HepG2 (cell line): Measurements from ENCODE around the gene RPLP1. TPM values are rescaled to one million over a fixed set of nuclear protein-coding genes. Genes with fewer than 3 reads are reported as not detected.

Experiments
- ARID5B ChIP-seq: IDR thresholded peaks from 2 replicates; pipeline ENCODE4 v1.4.0; 2020; ENCODE audit warnings: mild to moderate bottlenecking, missing genetic modification reagents
- CC2D1A ChIP-seq: sonication (generic); formaldehyde crosslinking; IDR thresholded peaks from 2 replicates; pipeline ENCODE4 v1.8.1; 2023; ENCODE audit warnings: mild to moderate bottlenecking, missing genetic modification reagents
- CREBL2 ChIP-seq: sonication (generic); formaldehyde crosslinking; IDR thresholded peaks from 2 replicates; pipeline ENCODE4 v1.8.1; 2023; ENCODE audit warnings: missing genetic modification reagents, mild to moderate bottlenecking, borderline replicate concordance
- FOXC1 ChIP-seq: sonication (generic); formaldehyde crosslinking; IDR thresholded peaks from 2 replicates; pipeline ENCODE4 v1.8.0; 2022; ENCODE audit warnings: mild to moderate bottlenecking, missing genetic modification reagents, borderline replicate concordance
- GATA4 ChIP-seq: sonication (generic); IDR thresholded peaks from 2 replicates; pipeline ENCODE4 v1.6.1; 2016; ENCODE audit warnings: antibody characterized with exemption, low read depth, borderline replicate concordance
- HOXA3 ChIP-seq: sonication (generic); formaldehyde crosslinking; IDR thresholded peaks from 2 replicates; pipeline ENCODE4 v1.5.0; 2020; ENCODE audit warnings: missing genetic modification reagents
- MAZ ChIP-seq, 2 experiments: sonication (generic) in 1 of 2; formaldehyde crosslinking in 1 of 2; IDR thresholded peaks; 2 replicates each; pipeline versions ENCODE4 v1.5.0 to v1.6.1; 2012 to 2020; ENCODE audit warnings: low read depth in 2 of 2, mild to moderate bottlenecking in 2 of 2, borderline replicate concordance in 1 of 2, improper control_type of control experiment in 1 of 2, low read length in 1 of 2, missing genetic modification reagents in 1 of 2, moderate library complexity in 1 of 2
- MIER3 ChIP-seq: IDR thresholded peaks from 2 replicates; pipeline ENCODE4 v1.6.1; 2016; ENCODE audit warnings: missing compliant biosample characterization, borderline replicate concordance
- MIXL1 ChIP-seq: IDR thresholded peaks from 2 replicates; pipeline ENCODE4 v1.6.1; 2016
- NFE2L1 ChIP-seq: sonication (generic); formaldehyde crosslinking; IDR thresholded peaks from 2 replicates; pipeline ENCODE4 v1.4.0; 2020; ENCODE audit warnings: missing genetic modification reagents, mild to moderate bottlenecking, borderline replicate concordance
- PREB ChIP-seq: sonication (generic); formaldehyde crosslinking; IDR thresholded peaks from 2 replicates; pipeline ENCODE4 v1.4.0; 2020; ENCODE audit warnings: missing genetic modification reagents
- RFX3 ChIP-seq: IDR thresholded peaks from 2 replicates; pipeline ENCODE4 v1.6.1; 2016; ENCODE audit warnings: missing biosample characterization, missing genetic modification reagents
- RFXAP ChIP-seq: sonication (generic); formaldehyde crosslinking; IDR thresholded peaks from 2 replicates; pipeline ENCODE4 v1.4.0; 2020; ENCODE audit warnings: missing genetic modification reagents, borderline replicate concordance
- SMARCE1 ChIP-seq: fragments of 450-650 bp; IDR thresholded peaks from 2 replicates; pipeline ENCODE4 v1.6.1; 2017; ENCODE audit warnings: borderline replicate concordance
- THAP11 ChIP-seq: IDR thresholded peaks from 2 replicates; pipeline ENCODE4 v1.6.1; 2016; ENCODE audit warnings: missing biosample characterization, missing genetic modification reagents
- ZHX1 ChIP-seq: sonication (generic); formaldehyde crosslinking; IDR thresholded peaks from 2 replicates; pipeline ENCODE4 v1.8.1; 2022; ENCODE audit warnings: low read depth, mild to moderate bottlenecking, missing genetic modification reagents
- ZNF10 ChIP-seq: sonication (generic); formaldehyde crosslinking; IDR thresholded peaks from 2 replicates; pipeline ENCODE4 v1.4.0; 2020; ENCODE audit warnings: mild to moderate bottlenecking, low read depth, missing genetic modification reagents, borderline replicate concordance
- ZNF430 ChIP-seq: sonication (generic); formaldehyde crosslinking; IDR thresholded peaks from 2 replicates; pipeline ENCODE4 v1.9.0; 2021; ENCODE audit warnings: mild to moderate bottlenecking, missing genetic modification reagents
- ZNF576 ChIP-seq: sonication (generic); formaldehyde crosslinking; IDR thresholded peaks from 2 replicates; pipeline ENCODE4 v1.4.0; 2020; ENCODE audit warnings: mild to moderate bottlenecking, missing genetic modification reagents
- ZNF589 ChIP-seq: sonication (generic); formaldehyde crosslinking; conservative IDR thresholded peaks from 2 replicates; pipeline ENCODE4 v1.8.0; 2022; ENCODE audit warnings: mild to moderate bottlenecking, moderate library complexity, missing genetic modification reagents
- ZNF709 ChIP-seq: sonication (generic); formaldehyde crosslinking; IDR thresholded peaks from 2 replicates; pipeline ENCODE4 v1.5.0; 2020; ENCODE audit warnings: mild to moderate bottlenecking, missing genetic modification reagents
- ZNF766 ChIP-seq: sonication (generic); formaldehyde crosslinking; IDR thresholded peaks from 2 replicates; pipeline ENCODE4 v1.5.0; 2020; ENCODE audit warnings: missing genetic modification reagents, borderline replicate concordance
- polyA plus RNA-seq, 8 experiments: library from polyadenylated mRNA; depleted of rRNA in 3 of 8; stranded (reverse) in 7 of 8; unstranded in 1 of 8; fragments of >200 nt; fragmentation: Illumina TruSeq in 4 of 8; extraction: Trizol in 4 of 8; gene quantifications; 2 replicates each; pipeline versions ENCODE4 v1.2.1 to v1.2.3, GENCODE V29; 2011 to 2016; ENCODE audit warnings: low read depth in 4 of 8, missing spikeins in 1 of 8, mixed read lengths in 1 of 8; ENCODE audit not compliant: insufficient read depth in 1 of 8
- total RNA-seq, 5 experiments: library from RNA; depleted of rRNA; stranded (reverse); fragments of >200 nt; fragmentation: Illumina TruSeq; extraction: Trizol; gene quantifications; 2 replicates each; pipeline ENCODE4 v1.2.3, GENCODE V29; 2016; ENCODE audit warnings: low read depth in 1 of 5

RPLP1 gene
- total and polyA plus RNA-seq, 2 of the 13 experiments (the other 11 are each of a cell fraction or from before 2014, with no cell fraction given): 817 to 929 TPM

- TF ChIP-seq ARID5B (CRISPR knock-in tag): no peak
- no peak for TF ChIP-seq ZNF10 (CRISPR knock-in tag)
- TF ChIP-seq ZNF766 (CRISPR knock-in tag): no peak
- TF ChIP-seq HOXA3 (CRISPR knock-in tag): peak; percentile 3; the same call in 1 of the 2 replicates
- no peak for TF ChIP-seq FOXC1
- TF ChIP-seq ZHX1 (CRISPR knock-in tag): no peak
- no peak for TF ChIP-seq NFE2L1 (CRISPR knock-in tag)
- TF ChIP-seq THAP11 (CRISPR knock-in tag): no peak
- TF ChIP-seq MIXL1: no peak; the same call in 1 of the 2 replicates
- no peak for TF ChIP-seq ZNF576 (CRISPR knock-in tag)
- no peak for TF ChIP-seq ZNF589 (CRISPR knock-in tag)
- no peak for TF ChIP-seq MAZ (IDR thresholded peaks at IDR 0.05; ENCODE audit: borderline replicate concordance, low read depth, low read length)
- no peak for TF ChIP-seq MAZ (CRISPR knock-in tag; IDR thresholded peaks at IDR 0.05; ENCODE audit: low read depth)
- no peak for TF ChIP-seq RFXAP (CRISPR knock-in tag)
- TF ChIP-seq CC2D1A (CRISPR knock-in tag): no peak
- TF ChIP-seq GATA4: no peak
- TF ChIP-seq PREB: no peak
- no peak for TF ChIP-seq ZNF430 (CRISPR knock-in tag)
- TF ChIP-seq MIER3 (CRISPR knock-in tag): no peak
- TF ChIP-seq CREBL2: no peak
- no peak for TF ChIP-seq SMARCE1
- no peak for TF ChIP-seq RFX3
- no peak for TF ChIP-seq ZNF709 (CRISPR knock-in tag)
Measured at GRCh38 chr15:69451951-69452691, 497 bp upstream of the RPLP1 start (continued).
